K562 (cell line): ENCODE results near the gene HTR1D. TPM values are rescaled to one million over a fixed set of nuclear protein-coding genes. Genes with fewer than 3 reads are reported as not detected.

Source experiments
- CSDE1 ChIP-seq, 2 experiments: fragments of 450-650 bp; IDR thresholded peaks; 2 replicates each; pipeline ENCODE4 v1.6.1; 2016; ENCODE audit warnings: mild to moderate bottlenecking in 1 of 2
- CTBP1 ChIP-seq: fragments of 450-650 bp; IDR thresholded peaks from 2 replicates; pipeline ENCODE4 v1.6.1; 2016; ENCODE audit warnings: borderline replicate concordance
- HNRNPK ChIP-seq: fragments of 200-400 bp; formaldehyde crosslinking; IDR thresholded peaks from one replicate; pipeline ENCODE4 v1.6.1; 2018; ENCODE audit warnings: mild to moderate bottlenecking, low read depth, low read length; ENCODE audit not compliant: poor library complexity, severe bottlenecking
- IFI16 ChIP-seq: fragments of 250-450 bp; sonication (Bioruptor Pico); IDR thresholded peaks from 2 replicates; pipeline ENCODE4 v2.1.2; 2022; ENCODE audit warnings: mild to moderate bottlenecking, inconsistent platforms
- MAFF ChIP-seq: IDR thresholded peaks from 2 replicates; pipeline ENCODE4 v1.6.1; 2012; ENCODE audit warnings: low read length, improper control_type of control experiment
- NR2C1 ChIP-seq, 2 experiments: fragments of 450-650 bp; IDR thresholded peaks; 2 replicates each; pipeline ENCODE4 v1.6.1; 2017; ENCODE audit warnings: mild to moderate bottlenecking in 2 of 2, antibody characterized with exemption in 1 of 2, inconsistent platforms in 1 of 2, missing compliant biosample characterization in 1 of 2, missing genetic modification characterization in 1 of 2
- PHTF2 ChIP-seq: fragments of 250-450 bp; sonication (Bioruptor Pico); IDR thresholded peaks from 2 replicates; pipeline ENCODE4 v1.5.0; 2021; ENCODE audit warnings: mild to moderate bottlenecking
- RB1 ChIP-seq: fragments of 450-650 bp; IDR thresholded peaks from 2 replicates; pipeline ENCODE4 v1.6.1; 2017; ENCODE audit warnings: low read depth, mild to moderate bottlenecking
- RCOR1 ChIP-seq, 2 experiments: IDR thresholded peaks; 2 replicates each; pipeline ENCODE4 v1.6.1; 2012; ENCODE audit warnings: low read depth in 2 of 2, low read length in 2 of 2, borderline replicate concordance in 1 of 2, improper control_type of control experiment in 1 of 2
- TAF9B ChIP-seq: fragments of 450-650 bp; IDR thresholded peaks from 2 replicates; pipeline ENCODE4 v1.6.1; 2018; ENCODE audit warnings: mild to moderate bottlenecking; ENCODE audit not compliant: partially characterized antibody
- ZKSCAN1 ChIP-seq: fragments of 150-350 bp; IDR thresholded peaks from 2 replicates; pipeline ENCODE4 v1.6.1; 2016; ENCODE audit warnings: low read depth, low read length
- ZNF583 ChIP-seq: fragments of 250-450 bp; sonication (Bioruptor Pico); IDR thresholded peaks from 2 replicates; pipeline ENCODE4 v1.4.0; 2020
- polyA plus RNA-seq, 8 experiments: library from polyadenylated mRNA; depleted of rRNA in 4 of 8; stranded (reverse) in 5 of 8; unstranded in 3 of 8; fragments of >200 nt; fragmentation: Nextera tagmentation in 2 of 8; fragmentation: Illumina TruSeq in 1 of 8; extraction: Ambion mirVana in 2 of 8; extraction: Trizol in 1 of 8; gene quantifications; 2 replicates each; pipeline versions ENCODE4 v1.2.1 to v1.2.3, GENCODE V29; 2011 to 2014; ENCODE audit warnings: inconsistent platforms in 1 of 8, missing spikeins in 1 of 8
- total RNA-seq, 7 experiments: library from RNA; depleted of rRNA in 6 of 7; stranded (reverse); fragments of >200 nt in 6 of 7; fragmentation: Illumina TruSeq in 2 of 7; extraction: Trizol in 2 of 7; gene quantifications; 2 replicates each; pipeline versions ENCODE4 v1.2.1 to v1.2.3, GENCODE V29; 2011 to 2021; ENCODE audit warnings: low replicate concordance in 1 of 7
- TF ChIP-seq, protein P1 (sequence below), 2 experiments: fragments of 250-450 bp in 1 of 2; fragments of 450-650 bp in 1 of 2; sonication (Bioruptor Pico) in 1 of 2; IDR thresholded peaks; 2 replicates each; pipeline versions ENCODE4 v1.6.1 to v1.8.0; 2016 to 2021; ENCODE audit warnings: mild to moderate bottlenecking in 2 of 2, moderate library complexity in 2 of 2, missing compliant biosample characterization in 1 of 2, missing genetic modification characterization in 1 of 2
- TF ChIP-seq, protein P2 (sequence below): sonication (generic); formaldehyde crosslinking; IDR thresholded peaks from 2 replicates; pipeline ENCODE4 v1.8.0; 2023; ENCODE audit warnings: mild to moderate bottlenecking, missing genetic modification reagents
- TF ChIP-seq, protein P3 (sequence below), 2 experiments: fragments of 450-650 bp; IDR thresholded peaks; 2 replicates each; pipeline ENCODE4 v1.6.1; 2016; ENCODE audit warnings: mild to moderate bottlenecking in 2 of 2, borderline replicate concordance in 1 of 2, low read depth in 1 of 2, moderate library complexity in 1 of 2

The HTR1D gene
- total and polyA plus RNA-seq, 9 of the 15 experiments (the other 6 are each of a cell fraction or from before 2014, with no cell fraction given), result 0.03 to 0.09 (median 0.04) TPM; not detected in 4

DNA sequence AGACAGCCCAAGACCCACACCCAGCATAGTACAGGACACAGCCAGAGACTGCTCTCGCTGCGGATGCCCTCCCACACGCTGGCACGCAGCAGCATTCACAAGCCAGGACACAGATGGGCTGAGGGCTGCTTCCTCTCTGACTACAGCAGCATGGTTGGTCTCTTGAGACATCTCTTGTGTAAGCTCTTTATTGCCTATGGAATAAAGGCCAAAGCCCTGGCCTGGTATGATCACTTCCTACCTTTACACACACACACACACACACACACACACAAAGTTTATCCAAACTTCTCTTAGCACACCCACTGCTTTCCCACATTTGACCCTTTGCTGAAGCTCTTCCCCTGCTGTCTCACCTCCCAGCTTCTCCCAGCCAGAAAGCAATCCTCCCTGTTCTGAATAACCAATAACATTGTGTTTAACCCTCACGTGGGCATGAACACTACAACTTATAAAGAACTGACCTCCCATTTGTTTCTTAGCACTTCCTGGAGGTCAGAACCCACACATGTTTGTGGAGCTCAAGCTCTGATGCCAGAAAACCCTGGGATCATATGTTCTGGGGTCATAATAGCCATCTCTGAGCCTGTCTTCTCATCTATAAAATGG is 47.5 kb downstream of the HTR1D start (continued):
- TF ChIP-seq PHTF2 (no peak), RCOR1 (IDR thresholded peaks at IDR 0.05; ENCODE audit: borderline replicate concordance in 1 of 2, low read depth in 2 of 2, low read length in 2 of 2) (no peak), CTBP1 (0 out of 2 replicates have a peak, but pooled peaks have one; percentile 29), CSDE1 (IDR thresholded peaks at IDR 0.05) (no peak), MAFF (no peak), IFI16 (no peak), ZNF583 (CRISPR knock-in tag) (no peak), NR2C1 (IDR thresholded peaks at IDR 0.05) (peak; percentile 72), NR2C1 (tag; IDR thresholded peaks at IDR 0.05) (peak; percentile 64), HNRNPK (no peak), ZKSCAN1 (no peak), RB1 (no peak), TAF9B (peak; percentile 45)
- TF ChIP-seq, protein P1, sequence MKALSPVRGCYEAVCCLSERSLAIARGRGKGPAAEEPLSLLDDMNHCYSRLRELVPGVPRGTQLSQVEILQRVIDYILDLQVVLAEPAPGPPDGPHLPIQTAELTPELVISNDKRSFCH (CRISPR knock-in tag; IDR thresholded peaks at IDR 0.05), result no peak
- TF ChIP-seq, protein P1 (tag; IDR thresholded peaks at IDR 0.05), result no peak
- TF ChIP-seq, protein P2, sequence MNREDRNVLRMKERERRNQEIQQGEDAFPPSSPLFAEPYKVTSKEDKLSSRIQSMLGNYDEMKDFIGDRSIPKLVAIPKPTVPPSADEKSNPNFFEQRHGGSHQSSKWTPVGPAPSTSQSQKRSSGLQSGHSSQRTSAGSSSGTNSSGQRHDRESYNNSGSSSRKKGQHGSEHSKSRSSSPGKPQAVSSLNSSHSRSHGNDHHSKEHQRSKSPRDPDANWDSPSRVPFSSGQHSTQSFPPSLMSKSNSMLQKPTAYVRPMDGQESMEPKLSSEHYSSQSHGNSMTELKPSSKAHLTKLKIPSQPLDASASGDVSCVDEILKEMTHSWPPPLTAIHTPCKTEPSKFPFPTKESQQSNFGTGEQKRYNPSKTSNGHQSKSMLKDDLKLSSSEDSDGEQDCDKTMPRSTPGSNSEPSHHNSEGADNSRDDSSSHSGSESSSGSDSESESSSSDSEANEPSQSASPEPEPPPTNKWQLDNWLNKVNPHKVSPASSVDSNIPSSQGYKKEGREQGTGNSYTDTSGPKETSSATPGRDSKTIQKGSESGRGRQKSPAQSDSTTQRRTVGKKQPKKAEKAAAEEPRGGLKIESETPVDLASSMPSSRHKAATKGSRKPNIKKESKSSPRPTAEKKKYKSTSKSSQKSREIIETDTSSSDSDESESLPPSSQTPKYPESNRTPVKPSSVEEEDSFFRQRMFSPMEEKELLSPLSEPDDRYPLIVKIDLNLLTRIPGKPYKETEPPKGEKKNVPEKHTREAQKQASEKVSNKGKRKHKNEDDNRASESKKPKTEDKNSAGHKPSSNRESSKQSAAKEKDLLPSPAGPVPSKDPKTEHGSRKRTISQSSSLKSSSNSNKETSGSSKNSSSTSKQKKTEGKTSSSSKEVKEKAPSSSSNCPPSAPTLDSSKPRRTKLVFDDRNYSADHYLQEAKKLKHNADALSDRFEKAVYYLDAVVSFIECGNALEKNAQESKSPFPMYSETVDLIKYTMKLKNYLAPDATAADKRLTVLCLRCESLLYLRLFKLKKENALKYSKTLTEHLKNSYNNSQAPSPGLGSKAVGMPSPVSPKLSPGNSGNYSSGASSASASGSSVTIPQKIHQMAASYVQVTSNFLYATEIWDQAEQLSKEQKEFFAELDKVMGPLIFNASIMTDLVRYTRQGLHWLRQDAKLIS, result no peak
- TF ChIP-seq, protein P3, sequence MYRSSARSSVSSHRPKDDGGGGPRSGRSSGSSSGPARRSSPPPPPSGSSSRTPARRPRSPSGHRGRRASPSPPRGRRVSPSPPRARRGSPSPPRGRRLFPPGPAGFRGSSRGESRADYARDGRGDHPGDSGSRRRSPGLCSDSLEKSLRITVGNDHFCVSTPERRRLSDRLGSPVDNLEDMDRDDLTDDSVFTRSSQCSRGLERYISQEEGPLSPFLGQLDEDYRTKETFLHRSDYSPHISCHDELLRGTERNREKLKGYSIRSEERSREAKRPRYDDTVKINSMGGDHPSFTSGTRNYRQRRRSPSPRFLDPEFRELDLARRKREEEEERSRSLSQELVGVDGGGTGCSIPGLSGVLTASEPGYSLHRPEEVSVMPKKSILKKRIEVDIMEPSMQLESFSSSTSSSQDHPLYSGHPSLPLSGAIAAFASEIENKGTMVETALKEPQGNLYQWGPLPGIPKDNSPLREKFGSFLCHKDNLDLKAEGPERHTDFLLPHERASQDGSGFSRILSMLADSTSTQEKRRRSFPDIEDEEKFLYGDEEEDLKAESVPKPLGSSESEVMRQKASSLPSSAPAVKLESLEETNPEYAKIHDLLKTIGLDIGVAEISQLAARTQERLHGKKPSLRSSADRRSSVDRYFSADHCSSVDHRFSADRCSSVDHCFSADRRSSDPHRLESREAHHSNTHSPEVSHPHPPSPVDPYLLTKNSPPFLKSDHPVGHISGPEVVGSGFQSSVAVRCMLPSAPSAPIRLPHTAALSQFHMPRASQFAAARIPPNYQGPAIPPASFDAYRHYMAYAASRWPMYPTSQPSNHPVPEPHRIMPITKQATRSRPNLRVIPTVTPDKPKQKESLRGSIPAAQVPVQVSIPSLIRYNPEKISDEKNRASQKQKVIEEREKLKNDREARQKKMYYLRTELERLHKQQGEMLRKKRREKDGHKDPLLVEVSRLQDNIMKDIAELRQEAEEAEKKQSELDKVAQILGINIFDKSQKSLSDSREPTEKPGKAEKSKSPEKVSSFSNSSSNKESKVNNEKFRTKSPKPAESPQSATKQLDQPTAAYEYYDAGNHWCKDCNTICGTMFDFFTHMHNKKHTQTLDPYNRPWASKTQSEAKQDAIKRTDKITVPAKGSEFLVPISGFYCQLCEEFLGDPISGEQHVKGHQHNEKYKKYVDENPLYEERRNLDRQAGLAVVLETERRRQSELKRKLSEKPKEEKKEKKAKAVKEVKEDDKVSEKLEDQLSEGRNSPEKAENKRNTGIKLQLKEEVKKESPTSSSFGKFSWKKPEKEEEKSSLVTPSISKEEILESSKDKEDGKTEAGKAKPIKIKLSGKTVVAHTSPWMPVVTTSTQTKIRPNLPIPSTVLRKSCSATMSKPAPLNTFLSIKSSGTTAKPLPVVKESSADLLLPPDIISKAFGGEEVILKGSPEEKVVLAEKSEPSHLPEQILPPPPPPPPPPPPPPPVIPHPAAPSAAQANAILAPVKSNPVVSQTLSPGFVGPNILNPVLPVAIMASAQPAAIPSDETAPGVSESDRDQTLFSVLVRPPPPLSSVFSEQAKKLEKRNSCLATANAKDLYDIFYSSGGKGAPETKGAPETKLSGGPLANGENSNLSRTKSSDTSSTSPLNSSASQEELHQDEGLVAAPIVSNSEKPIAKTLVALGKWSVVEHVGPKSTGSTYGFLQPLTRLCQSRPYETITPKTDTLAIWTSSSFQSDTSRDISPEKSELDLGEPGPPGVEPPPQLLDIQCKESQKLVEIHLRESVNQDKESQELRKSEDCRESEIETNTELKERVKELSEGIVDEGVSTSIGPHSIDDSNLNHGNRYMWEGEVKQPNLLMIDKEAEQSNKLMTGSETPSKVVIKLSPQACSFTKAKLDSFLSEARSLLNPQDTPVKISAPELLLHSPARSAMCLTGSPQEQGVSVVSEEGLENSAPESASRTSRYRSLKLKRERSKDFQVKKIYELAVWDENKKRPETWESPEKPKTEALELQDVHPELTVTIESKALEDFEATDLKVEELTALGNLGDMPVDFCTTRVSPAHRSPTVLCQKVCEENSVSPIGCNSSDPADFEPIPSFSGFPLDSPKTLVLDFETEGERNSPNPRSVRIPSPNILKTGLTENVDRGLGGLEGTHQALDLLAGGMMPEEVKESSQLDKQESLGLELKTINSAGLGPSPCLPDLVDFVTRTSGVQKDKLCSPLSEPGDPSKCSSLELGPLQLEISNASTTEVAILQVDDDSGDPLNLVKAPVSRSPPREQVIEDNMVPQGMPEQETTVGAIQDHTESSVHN (IDR thresholded peaks at IDR 0.05; ENCODE audit: borderline replicate concordance in 1 of 2, low read depth in 1 of 2), result no peak
